CD1c-positive myeloid dendritic cell (primary cell): Measurements from ENCODE around the gene SPECC1.
"Not testable (repeated sequence)": the region's sequence is repeated elsewhere in the genome, so short reads cannot be mapped to it uniquely, and the experiment has no call there.

Source experiments
- DNase-seq: peaks from one replicate; pipeline ENCODE4 v3.0.0-alpha.2; 2016; ENCODE audit errors: extremely low spot score

Gene SPECC1

GRCh38 chr17:20009302-20010098, at the start of gene SPECC1:
SPECC1 (plus strand) TSS chr17:20009359; CDS start chr17:20096652, 87,293 bp downstream.
- DNase-seq, result peak; percentile 89

GRCh38 chr17:19962954-19963353, 46.2 kb upstream of the SPECC1 start:
- DNase-seq, result not testable (repeated sequence)

- DNase-seq, result no peak
Measured at GRCh38 chr17:19973156-19973555, 36.0 kb upstream of the SPECC1 start.

- no peak for DNase-seq
Measured at GRCh38 chr17:19975601-19976000, 33.6 kb upstream of the SPECC1 start.

- peak; percentile 88 for DNase-seq
Measured at GRCh38 chr17:19977293-19978208, 31.6 kb upstream of the SPECC1 start, which contains the start of gene AKAP10. AKAP10 (minus strand) TSS chr17:19977828; CDS start chr17:19977679, 149 bp downstream.

- DNase-seq, result peak; percentile 87
Measured at GRCh38 chr17:19978209-19978802, 30.9 kb upstream of the SPECC1 start.

GRCh38 chr17:19978805-19979211, 30.4 kb upstream of the SPECC1 start:
- DNase-seq, result peak; percentile 52

GRCh38 chr17:19979917-19980770, 29.0 kb upstream of the SPECC1 start:
- DNase-seq, result peak; percentile 83

GRCh38 chr17:19986941-19987861, 22.0 kb upstream of the SPECC1 start:
- DNase-seq, result no peak

- peak; percentile 12 for DNase-seq
Measured at GRCh38 chr17:19987897-19988296, 21.3 kb upstream of the SPECC1 start.

GRCh38 chr17:19991252-19991885, 17.8 kb upstream of the SPECC1 start:
- DNase-seq, result no peak

GRCh38 chr17:19992803-19993713, 16.1 kb upstream of the SPECC1 start:
- DNase-seq, result peak; percentile 89

- DNase-seq, result peak; percentile 11
Measured at GRCh38 chr17:19996086-19996485, 13.1 kb upstream of the SPECC1 start.

GRCh38 chr17:19996502-19996901, 12.7 kb upstream of the SPECC1 start:
- DNase-seq, result peak; percentile 79

- peak; percentile 3 for DNase-seq
Measured at GRCh38 chr17:20008242-20009051, 712 bp upstream of the SPECC1 start.

- no peak for DNase-seq
Measured at GRCh38 chr17:20009052-20009301, 182 bp upstream of the SPECC1 start.

GRCh38 chr17:20010099-20010863, 1.1 kb downstream of the SPECC1 start:
- DNase-seq, result peak; percentile 44
